CD4-positive, alpha-beta T cell treated with Interleukin-21 for 1 hour (primary cell): ENCODE measurements around the gene TFEC.
"Not testable (repeated sequence)": the region's sequence is repeated elsewhere in the genome, so short reads cannot be mapped to it uniquely, and the experiment has no call there.

Experiments
- DNase-seq: peaks from one replicate; pipeline ENCODE4 v3.0.0-alpha.2; 2020

The TFEC gene

GRCh38 chr7:115987486-115987885 is 43.1 kb downstream of the TFEC start:
- DNase-seq = no peak

- DNase-seq = no peak
These were observed 46.5 kb downstream of the TFEC start for GRCh38 chr7:115984105-115984504.

GRCh38 chr7:115980159-115980558 is 50.4 kb downstream of the TFEC start:
- no peak for DNase-seq

GRCh38 chr7:115976651-115977050 is 53.9 kb downstream of the TFEC start:
- no peak for DNase-seq

- no peak for DNase-seq
These were observed 54.8 kb downstream of the TFEC start for GRCh38 chr7:115975766-115976165.

GRCh38 chr7:115973406-115973805 is 57.2 kb downstream of the TFEC start:
- no peak for DNase-seq

- DNase-seq = no peak
These were observed 59.1 kb downstream of the TFEC start for GRCh38 chr7:115971506-115971905.

- DNase-seq = no peak
These were observed 62.0 kb downstream of the TFEC start for GRCh38 chr7:115968596-115968995.

GRCh38 chr7:115968171-115968570 is 62.4 kb downstream of the TFEC start:
- no peak for DNase-seq

GRCh38 chr7:115965796-115966475 is 64.6 kb downstream of the TFEC start:
- DNase-seq = no peak

GRCh38 chr7:115965236-115965635 is 65.3 kb downstream of the TFEC start:
- DNase-seq = no peak

GRCh38 chr7:115964799-115965198 is 65.8 kb downstream of the TFEC start:
- DNase-seq = no peak

GRCh38 chr7:115962340-115962739 is 68.2 kb downstream of the TFEC start:
- DNase-seq = no peak

- DNase-seq = no peak
These were observed 76.8 kb downstream of the TFEC start for GRCh38 chr7:115953592-115954255.

- DNase-seq = no peak
These were observed 77.7 kb downstream of the TFEC start for GRCh38 chr7:115952832-115953231.

- DNase-seq = no peak
These were observed 79.0 kb downstream of the TFEC start for GRCh38 chr7:115951547-115951946.

GRCh38 chr7:115941703-115942268 is 88.8 kb downstream of the TFEC start:
- DNase-seq = no peak

GRCh38 chr7:115940460-115941060 is 90.0 kb downstream of the TFEC start:
- no peak for DNase-seq

- no peak for DNase-seq
These were observed 92.6 kb downstream of the TFEC start for GRCh38 chr7:115937960-115938359.

GRCh38 chr7:115933471-115933870 is 97.1 kb downstream of the TFEC start:
- DNase-seq = no peak

GRCh38 chr7:115932880-115933279 is 97.7 kb downstream of the TFEC start:
- DNase-seq = no peak

GRCh38 chr7:115930184-115930583 is 100.4 kb downstream of the TFEC start:
- DNase-seq = not testable (repeated sequence)

- DNase-seq = not testable (repeated sequence)
These were observed 100.8 kb downstream of the TFEC start for GRCh38 chr7:115929736-115930135.

GRCh38 chr7:115924411-115924810 is 106.2 kb downstream of the TFEC start:
- DNase-seq = no peak
